K562 (cell line): Measurements from ENCODE around the gene RNF181. TPM values are rescaled to one million over a fixed set of nuclear protein-coding genes. Genes with fewer than 3 reads are reported as not detected.

ENCODE experiments used
- CHD2 ChIP-seq: IDR thresholded peaks from 2 replicates; pipeline ENCODE4 v1.6.1; 2011; ENCODE audit warnings: low read depth, low read length
- CXXC5 ChIP-seq: fragments of 250-450 bp; sonication (Bioruptor Pico); IDR thresholded peaks from 2 replicates; pipeline ENCODE4 v1.8.0; 2022; ENCODE audit warnings: inconsistent platforms, mild to moderate bottlenecking, moderate library complexity
- DIDO1 ChIP-seq: fragments of 450-650 bp; IDR thresholded peaks from 2 replicates; pipeline ENCODE4 v1.6.1; 2016; ENCODE audit warnings: low read depth, missing biosample characterization, missing genetic modification characterization
- EGR1 ChIP-seq: fragments of 450-650 bp; conservative IDR thresholded peaks from 2 replicates; pipeline ENCODE4 v1.6.1; 2017; ENCODE audit warnings: mild to moderate bottlenecking
- EP400 ChIP-seq: fragments of 450-650 bp; IDR thresholded peaks from 2 replicates; pipeline ENCODE4 v1.6.1; 2017; ENCODE audit warnings: antibody characterized with exemption, mild to moderate bottlenecking, moderate library complexity
- NR2C1 ChIP-seq, 2 experiments: fragments of 450-650 bp; IDR thresholded peaks; 2 replicates each; pipeline ENCODE4 v1.6.1; 2017; ENCODE audit warnings: mild to moderate bottlenecking in 2 of 2, antibody characterized with exemption in 1 of 2, inconsistent platforms in 1 of 2, missing compliant biosample characterization in 1 of 2, missing genetic modification characterization in 1 of 2
- polyA plus RNA-seq, 8 experiments: library from polyadenylated mRNA; depleted of rRNA in 4 of 8; stranded (reverse) in 5 of 8; unstranded in 3 of 8; fragments of >200 nt; fragmentation: Nextera tagmentation in 2 of 8; fragmentation: Illumina TruSeq in 1 of 8; extraction: Ambion mirVana in 2 of 8; extraction: Trizol in 1 of 8; gene quantifications; 2 replicates each; pipeline versions ENCODE4 v1.2.1 to v1.2.3, GENCODE V29; 2011 to 2014; ENCODE audit warnings: inconsistent platforms in 1 of 8, missing spikeins in 1 of 8
- total RNA-seq, 7 experiments: library from RNA; depleted of rRNA in 6 of 7; stranded (reverse); fragments of >200 nt in 6 of 7; fragmentation: Illumina TruSeq in 2 of 7; extraction: Trizol in 2 of 7; gene quantifications; 2 replicates each; pipeline versions ENCODE4 v1.2.1 to v1.2.3, GENCODE V29; 2011 to 2021; ENCODE audit warnings: low replicate concordance in 1 of 7
- TF ChIP-seq, protein P1 (sequence below): fragments of 450-650 bp; IDR thresholded peaks from 2 replicates; pipeline ENCODE4 v1.6.1; 2016; ENCODE audit warnings: mild to moderate bottlenecking, moderate library complexity

RNF181 gene
- total and polyA plus RNA-seq, 9 of the 15 experiments (the other 6 are each of a cell fraction or from before 2014, with no cell fraction given): 139 to 492 (median 253) TPM

DNA sequence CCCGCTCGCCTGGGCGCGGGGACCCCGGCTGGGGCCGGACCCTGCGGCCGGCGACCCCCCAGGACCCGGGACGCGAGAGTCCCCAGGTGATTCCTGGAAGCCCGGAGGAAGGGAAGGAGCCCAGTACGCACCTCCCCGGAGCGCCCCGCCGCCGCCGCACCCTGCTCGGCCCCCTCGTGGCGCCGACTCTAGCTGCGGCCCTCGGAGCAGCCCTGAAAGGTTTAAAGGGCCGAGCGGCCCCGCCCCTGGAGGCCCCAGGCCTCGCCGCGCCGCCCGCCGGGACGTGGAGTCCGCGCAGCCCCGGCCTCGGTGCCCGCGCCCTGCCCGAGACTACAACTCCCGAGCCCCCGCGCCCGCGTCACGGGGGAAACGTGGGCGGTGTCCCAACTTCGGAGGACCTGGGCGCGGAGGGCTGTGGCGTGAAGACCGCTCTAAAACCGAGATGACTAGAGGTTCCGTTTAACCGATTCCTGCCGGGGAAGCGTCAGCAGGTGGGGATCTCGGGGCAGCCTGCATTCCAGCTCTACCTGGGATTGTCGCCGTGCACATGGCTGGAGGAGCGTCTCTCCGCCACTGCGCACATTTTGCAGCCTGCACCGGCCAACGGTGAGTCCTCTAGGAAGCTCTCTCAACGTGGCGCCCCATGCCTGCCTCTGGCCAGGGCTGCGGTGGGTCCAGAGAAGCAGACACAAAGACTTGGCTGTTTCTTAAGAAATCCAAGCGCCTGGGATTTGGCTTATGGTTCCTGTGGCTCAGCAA is 7.1 kb downstream of the RNF181 start, which contains the start of gene TMEM150A (continued):
- TF ChIP-seq EP400 (peak; percentile 74), DIDO1 (tag) (0 out of 2 replicates have a peak, but pooled peaks have one; percentile 35), CXXC5 (peak; percentile 90), EGR1 (peak; percentile 95), NR2C1 (IDR thresholded peaks at IDR 0.05) (no peak), NR2C1 (tag; IDR thresholded peaks at IDR 0.05) (0 out of 2 replicates have a peak, but pooled peaks have one; percentile 9), CHD2 (peak; percentile 58)
- TF ChIP-seq, protein P1, sequence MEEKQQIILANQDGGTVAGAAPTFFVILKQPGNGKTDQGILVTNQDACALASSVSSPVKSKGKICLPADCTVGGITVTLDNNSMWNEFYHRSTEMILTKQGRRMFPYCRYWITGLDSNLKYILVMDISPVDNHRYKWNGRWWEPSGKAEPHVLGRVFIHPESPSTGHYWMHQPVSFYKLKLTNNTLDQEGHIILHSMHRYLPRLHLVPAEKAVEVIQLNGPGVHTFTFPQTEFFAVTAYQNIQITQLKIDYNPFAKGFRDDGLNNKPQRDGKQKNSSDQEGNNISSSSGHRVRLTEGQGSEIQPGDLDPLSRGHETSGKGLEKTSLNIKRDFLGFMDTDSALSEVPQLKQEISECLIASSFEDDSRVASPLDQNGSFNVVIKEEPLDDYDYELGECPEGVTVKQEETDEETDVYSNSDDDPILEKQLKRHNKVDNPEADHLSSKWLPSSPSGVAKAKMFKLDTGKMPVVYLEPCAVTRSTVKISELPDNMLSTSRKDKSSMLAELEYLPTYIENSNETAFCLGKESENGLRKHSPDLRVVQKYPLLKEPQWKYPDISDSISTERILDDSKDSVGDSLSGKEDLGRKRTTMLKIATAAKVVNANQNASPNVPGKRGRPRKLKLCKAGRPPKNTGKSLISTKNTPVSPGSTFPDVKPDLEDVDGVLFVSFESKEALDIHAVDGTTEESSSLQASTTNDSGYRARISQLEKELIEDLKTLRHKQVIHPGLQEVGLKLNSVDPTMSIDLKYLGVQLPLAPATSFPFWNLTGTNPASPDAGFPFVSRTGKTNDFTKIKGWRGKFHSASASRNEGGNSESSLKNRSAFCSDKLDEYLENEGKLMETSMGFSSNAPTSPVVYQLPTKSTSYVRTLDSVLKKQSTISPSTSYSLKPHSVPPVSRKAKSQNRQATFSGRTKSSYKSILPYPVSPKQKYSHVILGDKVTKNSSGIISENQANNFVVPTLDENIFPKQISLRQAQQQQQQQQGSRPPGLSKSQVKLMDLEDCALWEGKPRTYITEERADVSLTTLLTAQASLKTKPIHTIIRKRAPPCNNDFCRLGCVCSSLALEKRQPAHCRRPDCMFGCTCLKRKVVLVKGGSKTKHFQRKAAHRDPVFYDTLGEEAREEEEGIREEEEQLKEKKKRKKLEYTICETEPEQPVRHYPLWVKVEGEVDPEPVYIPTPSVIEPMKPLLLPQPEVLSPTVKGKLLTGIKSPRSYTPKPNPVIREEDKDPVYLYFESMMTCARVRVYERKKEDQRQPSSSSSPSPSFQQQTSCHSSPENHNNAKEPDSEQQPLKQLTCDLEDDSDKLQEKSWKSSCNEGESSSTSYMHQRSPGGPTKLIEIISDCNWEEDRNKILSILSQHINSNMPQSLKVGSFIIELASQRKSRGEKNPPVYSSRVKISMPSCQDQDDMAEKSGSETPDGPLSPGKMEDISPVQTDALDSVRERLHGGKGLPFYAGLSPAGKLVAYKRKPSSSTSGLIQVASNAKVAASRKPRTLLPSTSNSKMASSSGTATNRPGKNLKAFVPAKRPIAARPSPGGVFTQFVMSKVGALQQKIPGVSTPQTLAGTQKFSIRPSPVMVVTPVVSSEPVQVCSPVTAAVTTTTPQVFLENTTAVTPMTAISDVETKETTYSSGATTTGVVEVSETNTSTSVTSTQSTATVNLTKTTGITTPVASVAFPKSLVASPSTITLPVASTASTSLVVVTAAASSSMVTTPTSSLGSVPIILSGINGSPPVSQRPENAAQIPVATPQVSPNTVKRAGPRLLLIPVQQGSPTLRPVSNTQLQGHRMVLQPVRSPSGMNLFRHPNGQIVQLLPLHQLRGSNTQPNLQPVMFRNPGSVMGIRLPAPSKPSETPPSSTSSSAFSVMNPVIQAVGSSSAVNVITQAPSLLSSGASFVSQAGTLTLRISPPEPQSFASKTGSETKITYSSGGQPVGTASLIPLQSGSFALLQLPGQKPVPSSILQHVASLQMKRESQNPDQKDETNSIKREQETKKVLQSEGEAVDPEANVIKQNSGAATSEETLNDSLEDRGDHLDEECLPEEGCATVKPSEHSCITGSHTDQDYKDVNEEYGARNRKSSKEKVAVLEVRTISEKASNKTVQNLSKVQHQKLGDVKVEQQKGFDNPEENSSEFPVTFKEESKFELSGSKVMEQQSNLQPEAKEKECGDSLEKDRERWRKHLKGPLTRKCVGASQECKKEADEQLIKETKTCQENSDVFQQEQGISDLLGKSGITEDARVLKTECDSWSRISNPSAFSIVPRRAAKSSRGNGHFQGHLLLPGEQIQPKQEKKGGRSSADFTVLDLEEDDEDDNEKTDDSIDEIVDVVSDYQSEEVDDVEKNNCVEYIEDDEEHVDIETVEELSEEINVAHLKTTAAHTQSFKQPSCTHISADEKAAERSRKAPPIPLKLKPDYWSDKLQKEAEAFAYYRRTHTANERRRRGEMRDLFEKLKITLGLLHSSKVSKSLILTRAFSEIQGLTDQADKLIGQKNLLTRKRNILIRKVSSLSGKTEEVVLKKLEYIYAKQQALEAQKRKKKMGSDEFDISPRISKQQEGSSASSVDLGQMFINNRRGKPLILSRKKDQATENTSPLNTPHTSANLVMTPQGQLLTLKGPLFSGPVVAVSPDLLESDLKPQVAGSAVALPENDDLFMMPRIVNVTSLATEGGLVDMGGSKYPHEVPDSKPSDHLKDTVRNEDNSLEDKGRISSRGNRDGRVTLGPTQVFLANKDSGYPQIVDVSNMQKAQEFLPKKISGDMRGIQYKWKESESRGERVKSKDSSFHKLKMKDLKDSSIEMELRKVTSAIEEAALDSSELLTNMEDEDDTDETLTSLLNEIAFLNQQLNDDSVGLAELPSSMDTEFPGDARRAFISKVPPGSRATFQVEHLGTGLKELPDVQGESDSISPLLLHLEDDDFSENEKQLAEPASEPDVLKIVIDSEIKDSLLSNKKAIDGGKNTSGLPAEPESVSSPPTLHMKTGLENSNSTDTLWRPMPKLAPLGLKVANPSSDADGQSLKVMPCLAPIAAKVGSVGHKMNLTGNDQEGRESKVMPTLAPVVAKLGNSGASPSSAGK: peak; percentile 33; the same call in 1 of the 2 replicates
